Central memory CD4-positive, alpha-beta T cell (primary cell): ENCODE results near the gene DOCK9.
"Not testable (repeated sequence)": the region's sequence is repeated elsewhere in the genome, so short reads cannot be mapped to it uniquely, and the experiment has no call there.

ENCODE experiments used
- DNase-seq: peaks from one replicate; pipeline ENCODE4 v3.0.0; 2022

DOCK9 gene

DNA sequence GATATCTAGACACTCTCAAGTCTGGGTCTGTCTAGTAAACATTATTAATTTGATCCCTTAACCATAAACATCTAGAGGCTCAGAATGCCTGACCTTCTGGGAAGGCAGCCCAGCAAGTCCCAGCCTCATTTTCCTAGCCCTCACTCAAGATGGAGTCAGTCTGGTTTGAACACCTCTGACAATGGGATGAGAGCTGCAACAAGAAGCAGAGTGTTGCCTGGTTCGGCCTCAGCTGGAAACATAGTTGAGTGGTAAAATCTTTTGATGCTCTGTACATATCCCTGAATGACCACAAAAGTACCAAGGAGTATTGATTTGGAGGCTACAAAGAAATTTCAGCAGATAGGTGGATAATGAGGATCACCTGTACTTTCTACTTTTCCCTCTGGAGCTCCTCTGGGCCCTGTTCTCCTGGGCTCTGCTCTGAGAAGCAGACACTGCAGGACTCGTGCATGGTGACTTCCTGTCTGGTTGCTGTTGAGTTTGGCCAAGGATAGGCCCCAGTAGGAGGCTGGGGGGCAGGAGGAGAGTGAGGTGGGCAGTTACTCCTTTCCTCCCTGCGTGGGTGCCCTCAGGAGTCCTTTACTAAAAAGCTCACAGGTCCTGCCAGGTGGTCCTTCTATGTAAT lies 157.0 kb downstream of the DOCK9 start:
- DNase-seq = no peak

DNA sequence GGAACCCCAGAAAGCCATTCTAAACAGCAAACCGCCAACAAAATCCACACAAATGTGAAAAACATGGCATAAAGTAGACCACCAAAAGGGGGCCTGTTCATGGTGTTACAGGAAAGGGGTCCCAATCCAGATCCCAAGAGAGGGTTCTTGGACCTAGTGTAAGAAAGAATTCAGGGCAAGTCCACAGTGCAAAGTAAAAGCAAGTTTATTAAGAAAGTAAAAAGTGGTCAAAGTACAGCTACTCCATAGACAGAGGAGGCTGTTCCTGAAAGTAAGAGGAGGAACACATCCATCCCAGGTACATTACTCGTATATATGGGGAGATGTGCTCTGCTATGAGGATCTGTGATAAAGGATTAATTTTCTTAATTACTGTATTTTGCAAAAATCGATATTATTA lies 157.6 kb downstream of the DOCK9 start:
- no peak for DNase-seq

- no peak for DNase-seq
Observed at GRCh38 chr13:98819382-98820010, 158.4 kb downstream of the DOCK9 start.

DNA sequence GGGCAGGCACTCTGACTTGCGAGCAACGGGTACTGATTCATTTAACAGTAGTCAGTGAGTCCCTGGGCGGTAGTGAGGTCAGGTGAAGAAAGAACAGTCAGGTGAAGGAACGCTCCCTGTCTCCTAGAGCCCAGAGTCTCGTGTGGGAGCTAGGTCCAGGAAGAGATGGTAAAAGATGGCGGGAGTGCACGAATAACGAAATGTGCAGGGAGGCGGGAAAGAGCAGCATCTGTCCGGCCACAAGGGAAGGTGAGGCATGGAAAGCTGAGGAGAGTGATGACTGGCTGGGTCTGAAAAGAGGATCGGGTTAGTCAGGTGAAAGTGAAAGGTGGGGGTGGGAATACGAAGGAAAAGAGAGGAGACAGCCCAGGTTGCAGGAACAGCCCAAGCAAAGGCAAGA lies 161.5 kb downstream of the DOCK9 start:
- no peak for DNase-seq

GRCh38 chr13:98813993-98814392 lies 163.9 kb downstream of the DOCK9 start:
- no peak for DNase-seq

DNA sequence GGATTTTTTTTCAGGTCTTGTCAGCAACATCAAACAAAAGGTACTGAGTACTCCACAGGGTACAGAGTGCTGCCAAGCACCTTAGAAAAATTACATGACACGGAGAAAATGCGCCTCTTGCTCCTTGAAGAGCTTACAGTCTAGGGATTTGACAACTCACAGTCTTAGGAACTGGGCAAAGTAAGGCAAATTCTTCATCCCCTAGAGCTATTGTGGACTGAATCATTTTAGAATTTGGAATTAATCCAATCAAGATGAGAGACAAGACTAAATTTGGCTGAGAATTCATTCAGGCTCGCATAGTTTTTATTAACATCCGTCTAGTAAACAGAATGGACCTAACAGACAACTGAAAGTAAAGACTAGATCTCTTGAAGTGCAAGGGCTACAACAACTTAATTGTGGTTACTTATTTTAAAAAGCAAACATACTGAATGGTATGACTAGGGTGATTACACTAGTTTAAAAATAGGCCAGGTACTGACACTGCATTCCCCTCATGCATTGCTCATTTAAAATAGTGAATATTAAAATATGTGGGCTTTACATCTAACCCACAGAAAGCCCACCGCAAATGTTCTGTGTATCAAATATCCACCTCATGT lies 165.6 kb downstream of the DOCK9 start:
- DNase-seq = not testable (repeated sequence)

DNA sequence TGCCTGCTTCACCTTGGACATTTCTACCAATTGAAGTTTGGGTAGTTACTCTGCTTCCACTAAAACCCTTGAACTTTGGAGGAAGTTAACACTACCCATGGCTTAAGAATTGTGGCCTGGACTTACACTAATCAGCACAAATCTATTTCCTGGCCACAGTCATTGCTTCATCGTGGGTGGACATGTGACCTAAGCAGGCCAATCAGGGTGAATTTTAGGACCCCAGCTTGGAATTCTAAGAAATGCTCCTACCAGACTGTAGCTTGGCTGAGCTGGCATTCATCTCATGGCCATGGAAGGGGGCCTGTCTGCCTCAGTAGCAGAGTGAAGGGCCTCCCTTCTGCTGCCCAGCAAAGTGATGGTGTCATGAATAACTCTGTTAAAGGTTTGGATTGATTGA lies 167.1 kb downstream of the DOCK9 start:
- DNase-seq = no peak

GRCh38 chr13:98809345-98809777 lies 168.5 kb downstream of the DOCK9 start:
- DNase-seq = no peak

GRCh38 chr13:98807774-98808173 lies 170.1 kb downstream of the DOCK9 start:
- no peak for DNase-seq

- no peak for DNase-seq
Observed at GRCh38 chr13:98804336-98804855, 173.5 kb downstream of the DOCK9 start.

GRCh38 chr13:98803921-98804320 lies 173.9 kb downstream of the DOCK9 start:
- DNase-seq = no peak

- DNase-seq = no peak
Observed at GRCh38 chr13:98803111-98803561, 174.7 kb downstream of the DOCK9 start.

GRCh38 chr13:98802559-98802958 lies 175.3 kb downstream of the DOCK9 start:
- no peak for DNase-seq

- no peak for DNase-seq
Observed at GRCh38 chr13:98801626-98802418, 176.0 kb downstream of the DOCK9 start.

DNA sequence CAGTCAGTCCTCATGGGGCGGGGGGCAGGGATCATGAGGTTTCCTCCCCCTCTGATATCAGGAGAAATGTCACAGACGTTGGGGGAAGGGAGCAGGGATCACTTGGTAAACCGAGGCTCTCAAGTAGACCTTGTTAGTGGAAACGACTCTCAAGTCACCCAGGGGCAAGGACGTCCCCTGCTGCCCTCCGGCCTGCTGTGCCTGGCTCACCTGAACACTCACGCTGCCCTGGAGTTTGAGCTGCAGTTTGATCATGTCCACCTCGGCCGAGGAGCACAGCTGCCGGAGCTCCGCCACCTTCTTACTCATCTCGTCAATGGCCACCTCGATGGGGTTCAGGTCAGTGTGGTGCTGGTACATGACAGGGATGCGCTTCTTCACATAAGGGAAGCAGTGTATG lies 177.8 kb downstream of the DOCK9 start:
- no peak for DNase-seq

- no peak for DNase-seq
Observed at GRCh38 chr13:98798849-98799645, 178.8 kb downstream of the DOCK9 start.

DNA sequence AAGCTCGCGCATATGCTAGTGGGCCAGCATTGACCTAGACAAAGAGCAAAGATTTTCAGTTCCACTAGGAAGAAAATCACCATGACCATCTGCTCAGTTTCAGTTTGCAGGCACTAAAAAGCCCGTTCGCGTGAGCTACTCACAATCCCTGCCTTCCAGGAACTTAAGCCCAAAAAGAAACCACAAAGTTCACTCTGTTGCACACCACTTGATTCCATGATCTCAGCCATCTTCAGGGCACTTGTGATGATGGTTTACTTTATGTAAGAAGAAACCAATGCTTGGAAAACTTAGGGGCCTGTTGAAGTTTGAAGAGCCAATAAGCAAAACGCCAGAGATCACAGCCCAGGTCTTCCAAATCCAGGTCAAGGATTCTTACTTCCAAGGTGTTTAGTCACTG lies 180.4 kb downstream of the DOCK9 start:
- DNase-seq = no peak

- no peak for DNase-seq
Observed at GRCh38 chr13:98796798-98797197, 181.1 kb downstream of the DOCK9 start.

DNA sequence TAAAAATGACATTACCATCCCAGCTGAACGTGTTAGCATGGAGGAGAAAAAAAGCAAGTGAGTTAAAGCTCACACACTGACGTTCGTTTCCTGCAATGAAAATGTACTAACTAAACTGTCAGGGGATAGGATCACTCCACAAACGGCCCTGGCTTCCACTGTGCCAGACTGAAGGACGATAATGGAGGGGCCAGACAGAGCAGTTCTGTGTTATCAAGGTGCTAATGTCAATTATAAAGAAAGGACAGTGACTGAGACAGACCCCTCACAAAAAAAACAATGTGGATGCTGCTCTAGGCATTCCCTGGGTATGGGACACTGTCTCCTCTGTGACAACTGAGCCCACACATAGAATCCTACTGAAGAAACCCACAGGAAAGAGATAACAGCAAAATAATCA lies 181.7 kb downstream of the DOCK9 start:
- DNase-seq = no peak

DNA sequence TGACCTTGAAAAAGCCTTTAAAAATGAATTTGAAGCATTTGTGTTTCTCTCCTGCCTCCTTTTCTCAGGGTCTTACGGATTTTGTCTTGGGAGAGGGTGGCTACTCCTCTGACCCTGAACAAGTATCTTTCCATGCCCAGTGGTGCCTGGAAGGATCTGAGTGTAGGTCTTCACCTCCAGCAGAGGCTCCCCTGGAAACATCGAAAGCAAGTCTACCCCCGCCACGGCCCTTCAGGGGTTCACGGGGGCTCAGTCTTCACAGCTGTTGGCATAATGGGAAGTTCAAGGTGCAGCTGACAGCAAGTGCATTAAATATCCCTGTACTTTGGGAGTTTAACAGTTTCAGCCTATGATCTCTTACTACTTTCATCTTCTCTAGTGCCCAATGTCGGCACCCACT lies 182.6 kb downstream of the DOCK9 start:
- DNase-seq = no peak

DNA sequence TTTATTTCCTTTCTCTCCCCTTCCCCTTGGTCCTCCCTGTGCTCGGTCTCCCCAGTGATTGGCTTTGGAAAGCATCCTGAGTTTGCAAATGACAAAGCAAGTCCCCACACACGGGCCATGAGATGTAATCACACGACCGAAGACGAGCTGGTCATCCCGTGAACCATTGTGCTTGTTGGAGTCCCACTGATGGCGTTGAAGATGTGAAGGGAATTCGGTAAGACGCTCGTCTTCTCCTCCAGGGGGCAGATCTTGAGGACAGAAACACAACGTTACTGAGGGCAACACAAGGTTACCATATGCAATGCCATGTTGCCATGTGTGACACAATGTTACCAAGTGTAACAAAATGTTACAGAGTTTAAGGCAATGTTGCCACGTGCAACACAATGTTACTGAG lies 183.4 kb downstream of the DOCK9 start:
- no peak for DNase-seq

DNA sequence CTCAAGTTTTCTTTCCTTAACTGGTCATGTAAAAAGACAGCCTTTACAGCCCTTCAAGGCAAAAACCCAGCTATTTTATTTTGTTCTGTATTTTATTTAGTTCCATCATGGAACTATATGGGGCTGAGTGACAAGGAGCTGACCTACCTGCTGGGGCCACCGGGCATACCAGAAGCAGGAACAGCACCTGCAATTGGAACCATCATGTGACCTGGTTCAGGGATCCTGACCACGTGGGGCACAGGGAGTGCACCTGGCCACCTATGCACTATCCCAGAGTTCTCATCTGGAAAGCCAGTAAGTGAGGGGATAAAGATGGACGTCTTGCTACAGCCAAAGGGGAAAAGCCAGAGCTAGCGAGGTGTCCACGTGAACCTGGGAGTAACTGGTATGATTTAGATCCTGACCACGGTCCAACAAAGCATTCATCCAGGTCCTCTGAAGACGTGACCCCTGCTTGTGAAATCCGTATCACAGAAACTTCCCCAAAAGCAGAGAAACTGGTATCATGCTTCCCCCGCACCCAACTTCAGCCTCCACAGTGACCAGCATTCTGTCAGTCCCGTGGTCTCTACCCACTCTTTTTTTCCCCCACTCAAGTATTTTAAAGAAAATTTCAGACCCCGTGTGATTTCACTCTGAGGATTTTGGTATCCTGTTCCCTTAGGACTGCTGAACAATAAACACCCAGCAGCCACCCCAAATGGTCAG lies 184.9 kb downstream of the DOCK9 start:
- DNase-seq = no peak
